ENCODE measurements around the gene COQ2.
"Not testable (repeated sequence)": the region's sequence is repeated elsewhere in the genome, so short reads cannot be mapped to it uniquely, and the experiment has no call there.

GRCh38 chr4:83234387-83234786, 50.2 kb downstream of the COQ2 start:
- TF ChIP-seq, protein P1, sequence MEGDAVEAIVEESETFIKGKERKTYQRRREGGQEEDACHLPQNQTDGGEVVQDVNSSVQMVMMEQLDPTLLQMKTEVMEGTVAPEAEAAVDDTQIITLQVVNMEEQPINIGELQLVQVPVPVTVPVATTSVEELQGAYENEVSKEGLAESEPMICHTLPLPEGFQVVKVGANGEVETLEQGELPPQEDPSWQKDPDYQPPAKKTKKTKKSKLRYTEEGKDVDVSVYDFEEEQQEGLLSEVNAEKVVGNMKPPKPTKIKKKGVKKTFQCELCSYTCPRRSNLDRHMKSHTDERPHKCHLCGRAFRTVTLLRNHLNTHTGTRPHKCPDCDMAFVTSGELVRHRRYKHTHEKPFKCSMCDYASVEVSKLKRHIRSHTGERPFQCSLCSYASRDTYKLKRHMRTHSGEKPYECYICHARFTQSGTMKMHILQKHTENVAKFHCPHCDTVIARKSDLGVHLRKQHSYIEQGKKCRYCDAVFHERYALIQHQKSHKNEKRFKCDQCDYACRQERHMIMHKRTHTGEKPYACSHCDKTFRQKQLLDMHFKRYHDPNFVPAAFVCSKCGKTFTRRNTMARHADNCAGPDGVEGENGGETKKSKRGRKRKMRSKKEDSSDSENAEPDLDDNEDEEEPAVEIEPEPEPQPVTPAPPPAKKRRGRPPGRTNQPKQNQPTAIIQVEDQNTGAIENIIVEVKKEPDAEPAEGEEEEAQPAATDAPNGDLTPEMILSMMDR (conservative IDR thresholded peaks at IDR 0.05) = not testable (repeated sequence)
- TF ChIP-seq EZH2 (IDR thresholded peaks at IDR 0.05; ENCODE audit: low read depth) = not testable (repeated sequence)
